Smooth muscle cell (in vitro differentiated cells): ENCODE results near the gene AQP2. TPM values are rescaled to one million over a fixed set of nuclear protein-coding genes. Genes with fewer than 3 reads are reported as not detected.
A peak's percentile ranks its signal among the peaks of the same experiment; 100 is the strongest.

Experiments
- DNase-seq: peaks from one replicate; lab custom pipeline; 2025; ENCODE audit not compliant: unreplicated experiment; lab: John Stamatoyannopoulos, UW
- H2AFZ ChIP-seq: fragments of 200-600 bp; sonication (generic); 2 replicates; pipeline ENCODE4 v1.6.0; 2016; ENCODE audit warnings: antibody characterized with exemption, low read depth, mild to moderate bottlenecking
- H3F3A ChIP-seq: fragments of 200-600 bp; sonication (generic); 2 replicates; pipeline ENCODE4 v1.6.0; 2017; ENCODE audit warnings: antibody characterized with exemption, low read depth
- H3K27ac ChIP-seq: fragments of 200-600 bp; sonication (generic); 2 replicates; pipeline ENCODE4 v1.5.1; 2016; ENCODE audit warnings: low read depth, mild to moderate bottlenecking
- H3K27me3 ChIP-seq: fragments of 200-600 bp; sonication (generic); 2 replicates; pipeline ENCODE4 v1.6.1; 2016; ENCODE audit warnings: low read depth, mild to moderate bottlenecking
- H3K36me3 ChIP-seq: fragments of 200-600 bp; sonication (generic); 2 replicates; pipeline ENCODE4 v1.5.1; 2016; ENCODE audit warnings: low read depth
- H3K4me1 ChIP-seq: fragments of 200-600 bp; sonication (generic); 2 replicates; pipeline ENCODE4 v1.5.1; 2016; ENCODE audit warnings: low read depth
- H3K4me2 ChIP-seq: fragments of 200-600 bp; sonication (generic); 2 replicates; pipeline ENCODE4 v1.6.0; 2016; ENCODE audit warnings: mild to moderate bottlenecking
- H3K4me3 ChIP-seq: fragments of 200-600 bp; sonication (generic); 2 replicates; pipeline ENCODE4 v1.5.1; 2016; ENCODE audit warnings: mild to moderate bottlenecking
- H3K79me2 ChIP-seq: fragments of 200-600 bp; sonication (generic); 2 replicates; pipeline ENCODE4 v1.6.0; 2016; ENCODE audit warnings: low read depth, mild to moderate bottlenecking
- H3K9ac ChIP-seq: fragments of 200-600 bp; sonication (generic); 2 replicates; pipeline ENCODE4 v1.6.0; 2016; ENCODE audit warnings: low read depth
- H3K9me3 ChIP-seq: fragments of 200-600 bp; sonication (generic); replicated peaks from 2 replicates; pipeline ENCODE4 v1.5.1; 2016; ENCODE audit warnings: low read depth
- H4K20me1 ChIP-seq: fragments of 200-600 bp; sonication (generic); 2 replicates; pipeline ENCODE4 v1.6.0; 2016; ENCODE audit warnings: low read depth
- WGBS: methylation state at CpG from one replicate; pipeline ENCODE4 v1.1.7; 2016; ENCODE audit warnings: low lambda C conversion rate; 5-methylcytosine and 5-hydroxymethylcytosine counted together
- polyA plus RNA-seq: library from polyadenylated mRNA; unstranded; fragments of >200 nt; fragmentation: Nextera tagmentation; extraction: Ambion mirVana; gene quantifications from 2 replicates; pipeline ENCODE4 v1.2.1, GENCODE V29; 2016
- total RNA-seq: library from RNA; depleted of rRNA; stranded (reverse); fragments of >200 nt; gene quantifications from 2 replicates; pipeline ENCODE4 v1.2.3, GENCODE V29; 2014
- TF ChIP-seq, protein P1 (sequence below): fragments of 200-600 bp; sonication (generic); IDR thresholded peaks from 2 replicates; pipeline ENCODE4 v1.5.1; 2017; ENCODE audit warnings: borderline replicate concordance, mild to moderate bottlenecking, antibody characterized with exemption; ENCODE audit not compliant: insufficient read depth, poor library complexity, severe bottlenecking

The AQP2 gene
- total and polyA plus RNA-seq, 2 experiments from 2014 or later = 0.13 to 0.14 TPM

DNA sequence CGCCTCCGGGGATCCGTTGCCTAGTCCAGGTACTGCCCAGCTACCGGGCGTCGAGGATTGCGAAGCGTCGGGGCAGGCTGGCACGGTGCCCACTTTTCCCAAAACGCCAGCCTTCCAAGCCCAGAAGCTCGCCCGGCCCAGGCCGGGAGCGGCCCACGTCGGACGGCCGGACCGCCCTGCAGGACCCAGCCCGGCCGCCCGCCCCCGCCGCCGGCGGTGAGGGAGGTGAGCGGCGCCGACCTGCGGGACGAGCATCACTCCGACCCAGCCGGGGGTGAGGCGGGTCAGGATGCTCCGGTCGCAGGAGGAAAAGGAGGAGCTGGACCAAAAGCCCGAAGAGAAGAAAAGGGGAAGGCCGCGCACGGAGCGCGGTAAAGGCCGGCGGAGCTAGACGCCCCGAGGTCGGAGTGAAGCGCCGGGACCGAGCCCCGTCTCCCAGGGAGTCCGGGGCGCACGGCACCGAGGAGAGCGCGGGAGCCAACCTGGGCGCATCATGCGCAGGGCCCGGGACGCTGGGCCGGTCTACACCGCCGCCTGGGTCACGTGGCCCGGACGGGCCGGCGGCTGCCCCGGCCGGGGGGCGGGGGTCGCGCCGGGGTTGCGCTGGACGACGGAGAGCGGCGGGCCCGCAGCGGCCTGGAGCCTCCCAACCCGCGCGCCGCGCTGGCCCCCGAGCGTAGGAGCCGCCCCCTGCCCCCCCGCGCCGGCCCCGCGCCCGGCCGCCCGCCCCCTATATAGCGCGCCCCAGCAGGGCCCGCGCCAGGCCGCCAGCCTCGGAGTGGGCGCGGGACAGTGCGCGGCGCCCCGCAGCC, 10.8 kb downstream of the AQP2 start, which contains the start of gene AQP5:
Gene AQP5 (plus strand): TSS at position 762 of the 812 bp plus-strand sequence. CDS start 146 bp downstream, outside the sequence.
- Histone ChIP-seq H2AFZ (no peak within 1 kb of the TSS), H3K27ac (no peak within 1 kb of the TSS), H3K4me3 (peak within 1 kb of the TSS; percentile 39), H3F3A (no peaks in the 10 kb centered on the region), H3K79me2 (no peaks in the 10 kb centered on the region), H3K27me3 (peaks cover 95% of the 10 kb centered on the region), H3K9me3 (no peaks in the 10 kb centered on the region), H3K4me2 (peak within 1 kb of the TSS; percentile 85), H3K9ac (no peak within 1 kb of the TSS), H3K36me3 (no peaks in the 10 kb centered on the region), H3K4me1 (peaks cover 10% of the 10 kb centered on the region), H4K20me1 (no peaks in the 10 kb centered on the region)
- DNase-seq = no peak
- 10% methylated on average over 57 of the region's 111 CpGs for WGBS
- TF ChIP-seq, protein P1, sequence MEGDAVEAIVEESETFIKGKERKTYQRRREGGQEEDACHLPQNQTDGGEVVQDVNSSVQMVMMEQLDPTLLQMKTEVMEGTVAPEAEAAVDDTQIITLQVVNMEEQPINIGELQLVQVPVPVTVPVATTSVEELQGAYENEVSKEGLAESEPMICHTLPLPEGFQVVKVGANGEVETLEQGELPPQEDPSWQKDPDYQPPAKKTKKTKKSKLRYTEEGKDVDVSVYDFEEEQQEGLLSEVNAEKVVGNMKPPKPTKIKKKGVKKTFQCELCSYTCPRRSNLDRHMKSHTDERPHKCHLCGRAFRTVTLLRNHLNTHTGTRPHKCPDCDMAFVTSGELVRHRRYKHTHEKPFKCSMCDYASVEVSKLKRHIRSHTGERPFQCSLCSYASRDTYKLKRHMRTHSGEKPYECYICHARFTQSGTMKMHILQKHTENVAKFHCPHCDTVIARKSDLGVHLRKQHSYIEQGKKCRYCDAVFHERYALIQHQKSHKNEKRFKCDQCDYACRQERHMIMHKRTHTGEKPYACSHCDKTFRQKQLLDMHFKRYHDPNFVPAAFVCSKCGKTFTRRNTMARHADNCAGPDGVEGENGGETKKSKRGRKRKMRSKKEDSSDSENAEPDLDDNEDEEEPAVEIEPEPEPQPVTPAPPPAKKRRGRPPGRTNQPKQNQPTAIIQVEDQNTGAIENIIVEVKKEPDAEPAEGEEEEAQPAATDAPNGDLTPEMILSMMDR = no peak

DNA sequence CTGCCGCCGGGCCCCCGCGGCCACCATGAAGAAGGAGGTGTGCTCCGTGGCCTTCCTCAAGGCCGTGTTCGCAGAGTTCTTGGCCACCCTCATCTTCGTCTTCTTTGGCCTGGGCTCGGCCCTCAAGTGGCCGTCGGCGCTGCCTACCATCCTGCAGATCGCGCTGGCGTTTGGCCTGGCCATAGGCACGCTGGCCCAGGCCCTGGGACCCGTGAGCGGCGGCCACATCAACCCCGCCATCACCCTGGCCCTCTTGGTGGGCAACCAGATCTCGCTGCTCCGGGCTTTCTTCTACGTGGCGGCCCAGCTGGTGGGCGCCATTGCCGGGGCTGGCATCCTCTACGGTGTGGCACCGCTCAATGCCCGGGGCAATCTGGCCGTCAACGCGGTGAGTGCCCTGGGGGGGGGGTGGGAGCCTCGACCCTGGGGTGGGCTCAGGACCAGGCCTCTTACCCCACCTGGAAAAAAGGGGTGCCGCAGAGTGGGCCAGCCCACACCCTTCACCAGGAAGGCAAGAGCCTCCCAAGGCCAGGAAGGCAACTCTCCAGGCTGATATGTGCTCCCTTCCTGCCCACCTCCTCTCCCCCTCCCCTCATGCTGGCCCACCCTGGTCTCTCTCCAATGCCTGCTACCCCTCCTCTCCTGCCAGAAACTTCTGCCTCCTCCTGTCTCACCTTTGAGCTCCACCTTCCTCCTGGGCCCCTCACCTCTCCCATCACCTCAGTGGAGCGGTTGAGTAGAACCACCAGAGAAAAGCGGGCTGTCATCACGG, 11.6 kb downstream of the AQP2 start:
- peaks cover 91% of the 10 kb centered on the region for H3K27me3 ChIP-seq
- H3K27ac ChIP-seq = no peak overlapping the region
- H3K4me3 ChIP-seq = no peak overlapping the region
- no peaks in the 10 kb centered on the region for H3K79me2 ChIP-seq
- H3K36me3 ChIP-seq = no peaks in the 10 kb centered on the region
- H3F3A ChIP-seq = no peaks in the 10 kb centered on the region
- no peaks in the 10 kb centered on the region for H3K9me3 ChIP-seq
- DNase-seq = no peak
- peaks cover 10% of the 10 kb centered on the region for H3K4me1 ChIP-seq
- H2AFZ ChIP-seq = no peak overlapping the region
- 67% methylated on average over 34 of the region's 37 CpGs for WGBS
- no peak overlapping the region for H3K9ac ChIP-seq
- no peaks in the 10 kb centered on the region for H4K20me1 ChIP-seq
- TF ChIP-seq, protein P1 = no peak
- H3K4me2 ChIP-seq = no peak overlapping the region

DNA sequence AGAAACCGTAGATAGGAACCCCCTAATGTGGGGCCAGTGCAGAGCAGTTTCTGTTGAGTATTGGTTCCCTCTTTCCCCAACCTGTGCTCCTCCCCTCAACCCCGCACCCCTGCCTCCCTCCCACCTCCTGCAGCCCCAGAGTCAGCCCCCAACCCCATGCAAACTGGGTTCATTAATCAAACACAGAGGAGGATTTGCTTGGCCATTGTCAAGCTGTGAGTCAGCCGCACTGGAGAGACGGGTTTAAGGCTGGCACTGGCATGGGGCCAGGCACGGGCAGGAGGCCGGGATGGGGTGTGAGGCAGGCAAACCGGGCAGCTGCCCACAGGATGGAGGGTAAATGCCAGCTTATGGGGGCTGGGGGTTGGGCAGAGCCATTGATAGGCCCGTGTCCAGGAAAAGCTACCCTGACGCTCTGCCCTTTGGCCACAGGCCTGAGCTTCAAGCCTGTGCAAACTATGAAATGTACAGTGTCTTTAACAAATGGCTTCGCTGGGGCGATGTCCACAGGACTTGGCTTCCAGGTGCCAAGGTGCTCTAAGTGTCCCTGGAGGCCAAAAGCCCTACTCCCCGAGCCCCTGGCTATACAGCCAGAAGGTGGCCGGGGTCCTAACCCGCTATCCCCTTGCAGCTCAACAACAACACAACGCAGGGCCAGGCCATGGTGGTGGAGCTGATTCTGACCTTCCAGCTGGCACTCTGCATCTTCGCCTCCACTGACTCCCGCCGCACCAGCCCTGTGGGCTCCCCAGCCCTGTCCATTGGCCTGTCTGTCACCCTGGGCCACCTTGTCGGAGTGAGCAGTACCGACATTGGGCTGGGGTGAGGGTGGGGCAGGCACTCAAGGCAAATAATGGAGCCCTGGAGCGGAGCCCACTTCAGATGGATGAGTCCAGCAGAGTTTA, 12.6 kb downstream of the AQP2 start:
- H3K4me1 ChIP-seq = peaks cover 10% of the 10 kb centered on the region
- WGBS = 89% methylated on average over 21 of the region's 21 CpGs
- no peak for DNase-seq

More for the DNA sequence above, 12.6 kb downstream of the AQP2 start:
- H3K9me3 ChIP-seq = no peaks in the 10 kb centered on the region
- TF ChIP-seq, protein P1 = no peak
- H3K4me2 ChIP-seq = no peak overlapping the region
- no peak overlapping the region for H3K27ac ChIP-seq
- no peak overlapping the region for H3K9ac ChIP-seq
- no peak overlapping the region for H3K4me3 ChIP-seq
- no peaks in the 10 kb centered on the region for H4K20me1 ChIP-seq
- no peaks in the 10 kb centered on the region for H3K36me3 ChIP-seq
- H3K27me3 ChIP-seq = peaks cover 86% of the 10 kb centered on the region
- H2AFZ ChIP-seq = no peak overlapping the region
- H3K79me2 ChIP-seq = no peaks in the 10 kb centered on the region
- H3F3A ChIP-seq = no peaks in the 10 kb centered on the region
